GM21723 (cell line): ENCODE results near the gene TMTC1.

Source experiments
- ATAC-seq: cut with Tn5 transposase; IDR thresholded peaks from one replicate; pipeline ENCODE4 v1.9.1; 2021; ENCODE audit warnings: mild to moderate bottlenecking, moderate library complexity; ENCODE audit not compliant: unreplicated experiment

Gene TMTC1

GRCh38 chr12:29622251-29622650 lies 161.5 kb downstream of the TMTC1 start:
- no peak for ATAC-seq

- no peak for ATAC-seq
These were observed 163.7 kb downstream of the TMTC1 start for GRCh38 chr12:29620030-29620429.

- ATAC-seq = no peak
These were observed 166.3 kb downstream of the TMTC1 start for GRCh38 chr12:29617407-29617803.

- no peak for ATAC-seq
These were observed 166.9 kb downstream of the TMTC1 start for GRCh38 chr12:29616664-29617406.

GRCh38 chr12:29614694-29615325 lies 168.9 kb downstream of the TMTC1 start:
- ATAC-seq = no peak

GRCh38 chr12:29612912-29613311 lies 170.8 kb downstream of the TMTC1 start:
- ATAC-seq = no peak

- no peak for ATAC-seq
These were observed 171.8 kb downstream of the TMTC1 start for GRCh38 chr12:29611906-29612305.

GRCh38 chr12:29610473-29611170 lies 173.1 kb downstream of the TMTC1 start:
- ATAC-seq = no peak

- no peak for ATAC-seq
These were observed 174.1 kb downstream of the TMTC1 start for GRCh38 chr12:29609431-29610215.

GRCh38 chr12:29608581-29608980 lies 175.2 kb downstream of the TMTC1 start:
- no peak for ATAC-seq

GRCh38 chr12:29599381-29599780 lies 184.4 kb downstream of the TMTC1 start:
- ATAC-seq = no peak

GRCh38 chr12:29595071-29595755 lies 188.5 kb downstream of the TMTC1 start:
- ATAC-seq = no peak

GRCh38 chr12:29593001-29593400 lies 190.7 kb downstream of the TMTC1 start:
- ATAC-seq = no peak

GRCh38 chr12:29591140-29592020 lies 192.4 kb downstream of the TMTC1 start:
- ATAC-seq = no peak

GRCh38 chr12:29589851-29590250 lies 193.9 kb downstream of the TMTC1 start:
- ATAC-seq = no peak

GRCh38 chr12:29589286-29589820 lies 194.4 kb downstream of the TMTC1 start:
- no peak for ATAC-seq

GRCh38 chr12:29582677-29583272 lies 201.0 kb downstream of the TMTC1 start:
- ATAC-seq = no peak

- no peak for ATAC-seq
These were observed 201.6 kb downstream of the TMTC1 start for GRCh38 chr12:29582146-29582545.

GRCh38 chr12:29581631-29582030 lies 202.1 kb downstream of the TMTC1 start:
- ATAC-seq = no peak
